CD14-positive monocyte (primary cell): Measurements from ENCODE around the gene BSND. TPM values are rescaled to one million over a fixed set of nuclear protein-coding genes. Genes with fewer than 3 reads are reported as not detected.

ENCODE experiments used
- DNase-seq, 3 donors: peaks; one replicate each; pipeline ENCODE4 v3.0.0-alpha.2; 2011 to 2022
- H2AFZ ChIP-seq: 2 replicates; pipeline ENCODE4 v1.6.0; 2012; ENCODE audit warnings: mild to moderate bottlenecking, low read depth, low read length, inconsistent platforms; ENCODE audit not compliant: insufficient read depth, poor library complexity, severe bottlenecking
- H3K27ac ChIP-seq, 2 donors: 1 replicate in 1 of 2; 2 replicates in 1 of 2; pipeline ENCODE4 v1.5.1; 2012 to 2013; ENCODE audit warnings: low read length in 2 of 2, control low read depth in 1 of 2, inconsistent platforms in 1 of 2, low read depth in 1 of 2, mild to moderate bottlenecking in 1 of 2
- H3K27me3 ChIP-seq, 2 donors: one replicate each; pipeline versions ENCODE4 v1.6.0 to v1.6.1; 2011 to 2013; ENCODE audit warnings: low read length in 2 of 2; ENCODE audit not compliant: control insufficient read depth in 2 of 2, insufficient read depth in 2 of 2
- H3K36me3 ChIP-seq, 2 donors: replicated peaks in 1 of 2; 1 replicate in 1 of 2; 2 replicates in 1 of 2; pipeline versions ENCODE4 v1.5.1 to v1.6.1; 2012 to 2013; ENCODE audit warnings: low read length in 2 of 2, control low read depth in 1 of 2, inconsistent platforms in 1 of 2, mild to moderate bottlenecking in 1 of 2; ENCODE audit not compliant: insufficient read depth in 2 of 2, control insufficient read depth in 1 of 2
- H3K4me1 ChIP-seq, 2 donors: 1 replicate in 1 of 2; 2 replicates in 1 of 2; pipeline versions ENCODE4 v1.5.1 to v1.6.1; 2012 to 2013; ENCODE audit warnings: low read length in 2 of 2, control low read depth in 1 of 2, inconsistent platforms in 1 of 2, mild to moderate bottlenecking in 1 of 2, moderate library complexity in 1 of 2; ENCODE audit not compliant: insufficient read depth in 2 of 2, control insufficient read depth in 1 of 2
- H3K4me2 ChIP-seq: replicated peaks from 2 replicates; pipeline ENCODE3; 2012; ENCODE audit warnings: low read length, moderate library complexity, mild to moderate bottlenecking; ENCODE audit not compliant: poor library complexity, severe bottlenecking; ENCODE audit errors: extremely low read depth
- H3K4me3 ChIP-seq, 3 experiments: fragments of 200-600 bp in 1 of 3; sonication (generic) in 1 of 3; replicated peaks in 1 of 3; 1 replicate in 2 of 3; 2 replicates in 1 of 3; pipeline ENCODE4 v1.5.1; 2011 to 2013; ENCODE audit warnings: low read length in 3 of 3, mild to moderate bottlenecking in 3 of 3, control low read depth in 2 of 3, low read depth in 2 of 3, inconsistent platforms in 1 of 3, moderate library complexity in 1 of 3
- H3K79me2 ChIP-seq: 2 replicates; pipeline ENCODE4 v1.6.0; 2012; ENCODE audit warnings: mild to moderate bottlenecking, control low read depth, inconsistent platforms, low read length, moderate library complexity; ENCODE audit not compliant: insufficient read depth
- H3K9ac ChIP-seq: 2 replicates; pipeline ENCODE4 v1.6.0; 2017; ENCODE audit warnings: low read length, mild to moderate bottlenecking; ENCODE audit not compliant: insufficient read depth, poor library complexity, severe bottlenecking
- H3K9me3 ChIP-seq, 2 donors: replicated peaks in 1 of 2; 1 replicate in 1 of 2; 2 replicates in 1 of 2; pipeline versions ENCODE4 v1.5.1 to v1.6.1; 2012 to 2013; ENCODE audit warnings: low read length in 2 of 2, control low read depth in 1 of 2; ENCODE audit not compliant: control insufficient read depth in 1 of 2, insufficient read depth in 1 of 2
- H4K20me1 ChIP-seq: 2 replicates; pipeline ENCODE4 v1.6.0; 2012; ENCODE audit warnings: mild to moderate bottlenecking, low read length, control low read depth, moderate library complexity; ENCODE audit not compliant: insufficient read depth
- H3K27ac Mint-ChIP-seq, 7 donors: one replicate each; pipeline ENCODE4 v1.8.0; 2020; ENCODE audit warnings: mild to moderate bottlenecking in 7 of 7, mixed read lengths in 7 of 7, moderate library complexity in 6 of 7, inconsistent platforms in 2 of 7
- H3K27me3 Mint-ChIP-seq, 3 donors: one replicate each; pipeline ENCODE4 v1.8.0; 2021 to 2022; ENCODE audit warnings: low read depth in 3 of 3, mild to moderate bottlenecking in 3 of 3, mixed read lengths in 3 of 3, moderate library complexity in 3 of 3, inconsistent platforms in 1 of 3
- H3K36me3 Mint-ChIP-seq, 2 donors: one replicate each; pipeline ENCODE4 v1.8.0; 2020; ENCODE audit warnings: mixed read lengths in 2 of 2, inconsistent platforms in 1 of 2, mild to moderate bottlenecking in 1 of 2
- H3K4me1 Mint-ChIP-seq: one replicate; pipeline ENCODE4 v1.8.0; 2020; ENCODE audit warnings: mild to moderate bottlenecking, mixed read lengths
- H3K4me3 Mint-ChIP-seq, 2 donors: one replicate each; pipeline ENCODE4 v1.8.0; 2020; ENCODE audit warnings: mild to moderate bottlenecking in 2 of 2, mixed read lengths in 2 of 2, moderate library complexity in 1 of 2
- H3K9me3 Mint-ChIP-seq, 7 donors: one replicate each; pipeline ENCODE4 v1.8.0; 2020 to 2022; ENCODE audit warnings: mixed read lengths in 7 of 7, mild to moderate bottlenecking in 6 of 7, moderate library complexity in 6 of 7, inconsistent platforms in 2 of 7
- WGBS: methylation state at CpG from one replicate; pipeline ENCODE4 v1.1.5; 2013; ENCODE audit warnings: missing lambda C conversion rate; ENCODE audit not compliant: insufficient coverage; 5-methylcytosine and 5-hydroxymethylcytosine counted together
- intact Hi-C, 2 donors: fragments of 100-400 bp; cut with micrococcal nuclease; formaldehyde crosslinking; loops; one replicate each; pipeline versions ENCODE4 v1.15.0 to v1.15.1; 2023
- polyA plus RNA-seq, 3 donors: library from polyadenylated mRNA; depleted of rRNA in 1 of 3; unstranded in 2 of 3; stranded (reverse) in 1 of 3; fragments of 300-500 nt in 2 of 3; fragments of >200 nt in 1 of 3; fragmentation: Illumina TruSeq in 2 of 3; gene quantifications; 1 replicate in 2 of 3; 2 replicates in 1 of 3; pipeline ENCODE4 v1.2.3, GENCODE V29; 2012 to 2021
- TF ChIP-seq, protein P1 (sequence below): fragments of 200-600 bp; IDR thresholded peaks from one replicate; pipeline ENCODE4 v1.8.0; 2022; ENCODE audit warnings: antibody characterized with exemption, mild to moderate bottlenecking

BSND gene
- polyA plus RNA-seq, 3 donors: not detected

DNA sequence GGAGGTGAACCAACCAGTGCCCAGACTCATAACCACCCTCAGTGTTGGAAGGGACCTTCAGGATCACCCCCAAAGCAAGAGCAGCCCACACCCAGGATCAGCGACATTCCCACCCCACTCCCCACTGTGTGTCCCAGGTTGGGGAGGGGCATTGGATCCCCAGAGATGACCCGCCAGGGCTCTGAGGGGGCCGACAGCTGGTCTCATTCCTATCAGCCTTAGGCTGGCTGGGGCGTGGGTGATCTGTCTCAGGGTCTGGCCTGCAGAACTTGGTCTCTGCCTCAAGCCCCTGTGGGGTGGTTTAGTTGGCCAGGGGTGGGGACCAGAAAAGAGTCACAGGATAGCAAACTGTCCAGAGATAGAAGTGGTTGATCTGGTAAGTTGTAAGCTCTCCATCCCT is 7.8 kb upstream of the BSND start:
- H3K4me3 ChIP-seq: no peak overlapping the region
- TF ChIP-seq, protein P1, sequence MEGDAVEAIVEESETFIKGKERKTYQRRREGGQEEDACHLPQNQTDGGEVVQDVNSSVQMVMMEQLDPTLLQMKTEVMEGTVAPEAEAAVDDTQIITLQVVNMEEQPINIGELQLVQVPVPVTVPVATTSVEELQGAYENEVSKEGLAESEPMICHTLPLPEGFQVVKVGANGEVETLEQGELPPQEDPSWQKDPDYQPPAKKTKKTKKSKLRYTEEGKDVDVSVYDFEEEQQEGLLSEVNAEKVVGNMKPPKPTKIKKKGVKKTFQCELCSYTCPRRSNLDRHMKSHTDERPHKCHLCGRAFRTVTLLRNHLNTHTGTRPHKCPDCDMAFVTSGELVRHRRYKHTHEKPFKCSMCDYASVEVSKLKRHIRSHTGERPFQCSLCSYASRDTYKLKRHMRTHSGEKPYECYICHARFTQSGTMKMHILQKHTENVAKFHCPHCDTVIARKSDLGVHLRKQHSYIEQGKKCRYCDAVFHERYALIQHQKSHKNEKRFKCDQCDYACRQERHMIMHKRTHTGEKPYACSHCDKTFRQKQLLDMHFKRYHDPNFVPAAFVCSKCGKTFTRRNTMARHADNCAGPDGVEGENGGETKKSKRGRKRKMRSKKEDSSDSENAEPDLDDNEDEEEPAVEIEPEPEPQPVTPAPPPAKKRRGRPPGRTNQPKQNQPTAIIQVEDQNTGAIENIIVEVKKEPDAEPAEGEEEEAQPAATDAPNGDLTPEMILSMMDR: no peak
- WGBS: 71% methylated on average over 4 of the region's 4 CpGs

DNA sequence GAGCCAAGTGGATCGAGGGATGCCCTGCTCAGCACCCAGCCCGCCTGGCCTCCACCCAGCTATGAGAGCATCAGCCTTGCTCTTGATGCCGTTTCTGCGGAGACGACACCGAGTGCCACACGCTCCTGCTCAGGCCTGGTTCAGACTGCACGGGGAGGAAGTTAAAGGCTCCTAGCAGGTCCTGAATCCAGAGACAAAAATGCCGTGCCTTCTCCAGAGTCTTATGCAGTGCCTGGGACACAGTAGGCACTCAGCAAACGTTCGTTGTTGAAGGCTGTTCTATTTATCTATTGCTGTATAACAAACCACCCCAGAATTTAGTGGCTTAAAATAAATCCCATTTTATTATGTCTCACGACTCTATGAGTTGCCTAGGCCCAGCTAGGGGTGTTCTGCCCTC is 6.8 kb upstream of the BSND start:
- no peak overlapping the region for H3K4me3 ChIP-seq
- 77% methylated on average over 8 of the region's 12 CpGs for WGBS
- H3K4me1 Mint-ChIP-seq: peaks cover 14% of the 10 kb centered on the region
- H3K79me2 ChIP-seq: no peaks in the 10 kb centered on the region
- DNase-seq: no peak
- H3K4me3 Mint-ChIP-seq: no peak overlapping the region
- no peaks in the 10 kb centered on the region for H4K20me1 ChIP-seq
- peaks cover 4 to 15% of the 10 kb centered on the region in 2 donors for H3K27me3 ChIP-seq
- H3K36me3 Mint-ChIP-seq: no peaks in the 10 kb centered on the region
- peaks cover 0 to 6% (median 0%) of the 10 kb centered on the region in 7 donors for H3K9me3 Mint-ChIP-seq
- H3K27ac Mint-ChIP-seq: no peak overlapping the region
- no peak overlapping the region for H3K27ac ChIP-seq
- intact Hi-C loops: no loop called here
- H2AFZ ChIP-seq: no peak overlapping the region
- H3K4me1 ChIP-seq: peaks cover 9 to 13% of the 10 kb centered on the region in 2 donors
- H3K9ac ChIP-seq: no peak overlapping the region
- no peaks in the 10 kb centered on the region for H3K36me3 ChIP-seq
- H3K9me3 ChIP-seq: peaks cover 0 to under 1% of the 10 kb centered on the region in 2 donors
- no peak overlapping the region for H3K4me2 ChIP-seq
- H3K27me3 Mint-ChIP-seq: peaks cover 20 to 36% (median 25%) of the 10 kb centered on the region in 3 donors
- TF ChIP-seq, protein P1: no peak

More for the DNA sequence above, 7.8 kb upstream of the BSND start:
- no peaks in the 10 kb centered on the region for H3K36me3 Mint-ChIP-seq
- peaks cover 10 to 32% (median 18%) of the 10 kb centered on the region in 3 donors for H3K27me3 Mint-ChIP-seq
- DNase-seq: no peak
- Histone ChIP-seq H3K4me1 (peaks cover under 1 to 3% of the 10 kb centered on the region in 2 donors), H3K9me3 (no peaks in the 10 kb centered on the region), H2AFZ (no peak overlapping the region), H3K36me3 (no peaks in the 10 kb centered on the region), H3K27ac (no peak overlapping the region), H4K20me1 (no peaks in the 10 kb centered on the region), H3K4me2 (no peak overlapping the region), H3K9ac (no peak overlapping the region), H3K79me2 (no peaks in the 10 kb centered on the region), H3K27me3 (peaks cover 0 to 6% of the 10 kb centered on the region in 2 donors)
- H3K4me3 Mint-ChIP-seq: no peak overlapping the region
- H3K27ac Mint-ChIP-seq: peak overlapping the region in 1 of 7 donors; percentile 27
- peaks cover 0 to 2% (median 0%) of the 10 kb centered on the region in 7 donors for H3K9me3 Mint-ChIP-seq
- intact Hi-C loops: no loop called here
- H3K4me1 Mint-ChIP-seq: peaks cover 3% of the 10 kb centered on the region
